ENCODE data around the gene NUB1. TPM values are rescaled to one million over a fixed set of nuclear protein-coding genes. Genes with fewer than 3 reads are reported as not detected.

NUB1 gene
- polyA plus RNA-seq, 3 donors: 32.0 to 39.2 (median 37.2) TPM

- intact Hi-C loops (cut with micrococcal nuclease): no loop called here
- peaks cover 8 to 22% of the 10 kb centered on the region in 2 donors for H3K27me3 ChIP-seq (ENCODE audit: control insufficient read depth in 2 of 2, insufficient read depth in 2 of 2, low read length in 2 of 2)
- H3K27me3 Mint-ChIP-seq (ENCODE audit: low read depth in 3 of 3): peaks cover 24 to 37% (median 37%) of the 10 kb centered on the region in 3 donors
- H3K4me2 ChIP-seq (replicated peaks; ENCODE audit: extremely low read depth, low read length, poor library complexity, severe bottlenecking): peak overlapping the region; percentile 30
- H3K4me3 Mint-ChIP-seq: no peak overlapping the region
- DNase-seq: peak; percentile 61 to 75 (median 65)
- no peak overlapping the region for H2AFZ ChIP-seq (ENCODE audit: insufficient read depth, low read depth, low read length, poor library complexity, severe bottlenecking)
- H3K9me3 Mint-ChIP-seq: peaks cover 0 to 4% (median 3%) of the 10 kb centered on the region in 7 donors
- peaks cover 28% of the 10 kb centered on the region for H3K4me1 Mint-ChIP-seq
- H3K4me1 ChIP-seq (ENCODE audit: control insufficient read depth in 1 of 2, insufficient read depth in 2 of 2, low read length in 2 of 2): peaks cover 19 to 38% of the 10 kb centered on the region in 2 donors
- no peaks in the 10 kb centered on the region for H3K9me3 ChIP-seq (replicated peaks in 1 of 2; ENCODE audit: control insufficient read depth in 1 of 2, insufficient read depth in 1 of 2, low read length in 2 of 2)
- no peaks in the 10 kb centered on the region for H3K36me3 ChIP-seq (replicated peaks in 1 of 2; ENCODE audit: control insufficient read depth in 1 of 2, insufficient read depth in 2 of 2, low read length in 2 of 2)
- no peak overlapping the region for H3K4me3 ChIP-seq (replicated peaks in 1 of 3; ENCODE audit: low read depth in 2 of 3, low read length in 3 of 3)
- no peaks in the 10 kb centered on the region for H4K20me1 ChIP-seq (ENCODE audit: insufficient read depth, low read length)
- 80% methylated on average over 13 of the region's 18 CpGs for WGBS (ENCODE audit: insufficient coverage)
- no peaks in the 10 kb centered on the region for H3K79me2 ChIP-seq (ENCODE audit: insufficient read depth, low read length)
- H3K36me3 Mint-ChIP-seq: peaks cover 0 to 3% of the 10 kb centered on the region in 2 donors
- no peak overlapping the region for H3K9ac ChIP-seq (ENCODE audit: insufficient read depth, low read length, poor library complexity, severe bottlenecking)
- H3K27ac Mint-ChIP-seq: peak overlapping the region in 6 of 7 donors; percentile 8 to 86 (median 46)
- TF ChIP-seq CTCF (IDR thresholded peaks at IDR 0.05): no peak
- H3K27ac ChIP-seq (ENCODE audit: low read depth in 1 of 2, low read length in 2 of 2): no peak overlapping the region
These were observed 62.8 kb downstream of the NUB1 start for GRCh38 chr7:151404216-151405011.

GRCh38 chr7:151405056-151405455, 63.4 kb downstream of the NUB1 start:
- H3K4me2 ChIP-seq (replicated peaks; ENCODE audit: extremely low read depth, low read length, poor library complexity, severe bottlenecking): no peak overlapping the region
- peaks cover 28% of the 10 kb centered on the region for H3K4me1 Mint-ChIP-seq
- no peak overlapping the region for H3K4me3 ChIP-seq (replicated peaks in 1 of 3; ENCODE audit: low read depth in 2 of 3, low read length in 3 of 3)
- peaks cover 27 to 43% (median 35%) of the 10 kb centered on the region in 3 donors for H3K27me3 Mint-ChIP-seq (ENCODE audit: low read depth in 3 of 3)
- H3K36me3 Mint-ChIP-seq: peaks cover 0 to 3% of the 10 kb centered on the region in 2 donors
- H3K9me3 ChIP-seq (replicated peaks in 1 of 2; ENCODE audit: control insufficient read depth in 1 of 2, insufficient read depth in 1 of 2, low read length in 2 of 2): no peaks in the 10 kb centered on the region
- no peak overlapping the region for H3K4me3 Mint-ChIP-seq
- H3K27ac ChIP-seq (ENCODE audit: low read depth in 1 of 2, low read length in 2 of 2): no peak overlapping the region
- no peaks in the 10 kb centered on the region for H4K20me1 ChIP-seq (ENCODE audit: insufficient read depth, low read length)
- H3K9me3 Mint-ChIP-seq: peaks cover 0 to 4% (median 3%) of the 10 kb centered on the region in 7 donors
- intact Hi-C loops (cut with micrococcal nuclease): no loop called here
- no peak overlapping the region for H3K9ac ChIP-seq (ENCODE audit: insufficient read depth, low read length, poor library complexity, severe bottlenecking)
- DNase-seq: no peak
- WGBS (ENCODE audit: insufficient coverage): 91% methylated on average over 8 of the region's 9 CpGs
- H3K79me2 ChIP-seq (ENCODE audit: insufficient read depth, low read length): no peaks in the 10 kb centered on the region
- no peak overlapping the region for H2AFZ ChIP-seq (ENCODE audit: insufficient read depth, low read depth, low read length, poor library complexity, severe bottlenecking)
- peak overlapping the region in 2 of 7 donors; percentile 36 to 41 for H3K27ac Mint-ChIP-seq
- peaks cover 11 to 27% of the 10 kb centered on the region in 2 donors for H3K27me3 ChIP-seq (ENCODE audit: control insufficient read depth in 2 of 2, insufficient read depth in 2 of 2, low read length in 2 of 2)
- no peak for TF ChIP-seq CTCF (IDR thresholded peaks at IDR 0.05)
- peaks cover 26 to 44% of the 10 kb centered on the region in 2 donors for H3K4me1 ChIP-seq (ENCODE audit: control insufficient read depth in 1 of 2, insufficient read depth in 2 of 2, low read length in 2 of 2)
- H3K36me3 ChIP-seq (replicated peaks in 1 of 2; ENCODE audit: control insufficient read depth in 1 of 2, insufficient read depth in 2 of 2, low read length in 2 of 2): no peaks in the 10 kb centered on the region

Data from CD14-positive monocyte (primary cell).